HepG2 (cell line): ENCODE data around the gene SRBD1. TPM values are rescaled to one million over a fixed set of nuclear protein-coding genes. Genes with fewer than 3 reads are reported as not detected.

Experiments used
- ATM ChIP-seq: fragments of 450-650 bp; IDR thresholded peaks from 2 replicates; pipeline ENCODE4 v1.7.1; 2017; ENCODE audit warnings: mild to moderate bottlenecking, borderline replicate concordance
- CBX5 ChIP-seq: sonication (generic); formaldehyde crosslinking; IDR thresholded peaks from 2 replicates; pipeline ENCODE4 v1.4.0; 2020; ENCODE audit warnings: missing genetic modification reagents, borderline replicate concordance
- HDAC2 ChIP-seq: sonication (generic); formaldehyde crosslinking; IDR thresholded peaks from 2 replicates; pipeline ENCODE4 v1.4.0; 2020; ENCODE audit warnings: missing genetic modification reagents
- MBD4 ChIP-seq: IDR thresholded peaks from 2 replicates; pipeline ENCODE4 v1.6.1; 2012; ENCODE audit warnings: low read length, inconsistent platforms, borderline replicate concordance
- MED8 ChIP-seq: sonication (generic); formaldehyde crosslinking; IDR thresholded peaks from 2 replicates; pipeline ENCODE4 v1.8.1; 2023; ENCODE audit warnings: mild to moderate bottlenecking, missing genetic modification reagents; ENCODE audit not compliant: insufficient replicate concordance
- MTA1 ChIP-seq: sonication (generic); formaldehyde crosslinking; IDR thresholded peaks from 2 replicates; pipeline ENCODE4 v1.4.0; 2020; ENCODE audit warnings: missing genetic modification reagents, mild to moderate bottlenecking, borderline replicate concordance
- NCOA5 ChIP-seq: sonication (generic); formaldehyde crosslinking; IDR thresholded peaks from 2 replicates; pipeline ENCODE4 v1.4.0; 2020; ENCODE audit warnings: missing genetic modification reagents
- NFIB ChIP-seq: sonication (generic); formaldehyde crosslinking; IDR thresholded peaks from 2 replicates; pipeline ENCODE4 v1.9.0; 2021; ENCODE audit warnings: missing genetic modification reagents, mild to moderate bottlenecking, borderline replicate concordance
- NR2F6 ChIP-seq, 2 experiments: IDR thresholded peaks; 2 replicates each; pipeline ENCODE4 v1.6.1; 2016; ENCODE audit warnings: antibody characterized with exemption in 1 of 2, mild to moderate bottlenecking in 1 of 2
- PTBP1 ChIP-seq: fragments of 200-400 bp; formaldehyde crosslinking; IDR thresholded peaks from 2 replicates; pipeline ENCODE4 v1.6.1; 2018; ENCODE audit warnings: low read length, low read depth; ENCODE audit not compliant: poor library complexity, severe bottlenecking
- SMARCE1 ChIP-seq: fragments of 450-650 bp; IDR thresholded peaks from 2 replicates; pipeline ENCODE4 v1.6.1; 2017; ENCODE audit warnings: borderline replicate concordance
- SMYD3 ChIP-seq: sonication (generic); formaldehyde crosslinking; IDR thresholded peaks from 2 replicates; pipeline ENCODE4 v1.8.1; 2023; ENCODE audit warnings: mild to moderate bottlenecking, missing genetic modification reagents
- SP1 ChIP-seq, 2 experiments: fragments of 450-650 bp in 1 of 2; sonication (generic) in 1 of 2; formaldehyde crosslinking in 1 of 2; IDR thresholded peaks; 2 replicates each; pipeline versions ENCODE4 v1.4.0 to v1.6.1; 2016 to 2020; ENCODE audit warnings: missing genetic modification reagents in 1 of 2
- ZFP36L2 ChIP-seq: sonication (generic); formaldehyde crosslinking; IDR thresholded peaks from 2 replicates; pipeline ENCODE4 v1.4.0; 2020; ENCODE audit warnings: missing genetic modification reagents
- ZNF567 ChIP-seq: sonication (generic); formaldehyde crosslinking; IDR thresholded peaks from 2 replicates; pipeline ENCODE4 v1.8.1; 2023; ENCODE audit warnings: mild to moderate bottlenecking, missing genetic modification reagents, borderline replicate concordance
- ZNF816 ChIP-seq: sonication (generic); formaldehyde crosslinking; IDR thresholded peaks from 2 replicates; pipeline ENCODE4 v1.8.0; 2022; ENCODE audit warnings: missing genetic modification reagents, mild to moderate bottlenecking, borderline replicate concordance
- polyA plus RNA-seq, 8 experiments: library from polyadenylated mRNA; depleted of rRNA in 3 of 8; stranded (reverse) in 7 of 8; unstranded in 1 of 8; fragments of >200 nt; fragmentation: Illumina TruSeq in 4 of 8; extraction: Trizol in 4 of 8; gene quantifications; 2 replicates each; pipeline versions ENCODE4 v1.2.1 to v1.2.3, GENCODE V29; 2011 to 2016; ENCODE audit warnings: low read depth in 4 of 8, missing spikeins in 1 of 8, mixed read lengths in 1 of 8; ENCODE audit not compliant: insufficient read depth in 1 of 8
- total RNA-seq, 5 experiments: library from RNA; depleted of rRNA; stranded (reverse); fragments of >200 nt; fragmentation: Illumina TruSeq; extraction: Trizol; gene quantifications; 2 replicates each; pipeline ENCODE4 v1.2.3, GENCODE V29; 2016; ENCODE audit warnings: low read depth in 1 of 5
- TF ChIP-seq, protein P1 (sequence below): sonication (generic); formaldehyde crosslinking; IDR thresholded peaks from 2 replicates; pipeline ENCODE4 v1.4.0; 2020; ENCODE audit warnings: missing genetic modification reagents, borderline replicate concordance
- TF ChIP-seq, protein P2 (sequence below): sonication (generic); formaldehyde crosslinking; IDR thresholded peaks from 2 replicates; pipeline ENCODE4 v1.4.0; 2020; ENCODE audit warnings: missing genetic modification reagents
- TF ChIP-seq, protein P3 (sequence below): sonication (generic); formaldehyde crosslinking; IDR thresholded peaks from 2 replicates; pipeline ENCODE4 v1.5.1; 2020; ENCODE audit warnings: missing genetic modification reagents, mild to moderate bottlenecking, borderline replicate concordance
- TF ChIP-seq, protein P4 (sequence below): IDR thresholded peaks from 2 replicates; pipeline ENCODE4 v1.6.1; 2016; ENCODE audit warnings: control low read depth

Gene SRBD1
- total and polyA plus RNA-seq, 2 of the 13 experiments (the other 11 are each of a cell fraction or from before 2014, with no cell fraction given) = 3.2 to 23.9 TPM

DNA sequence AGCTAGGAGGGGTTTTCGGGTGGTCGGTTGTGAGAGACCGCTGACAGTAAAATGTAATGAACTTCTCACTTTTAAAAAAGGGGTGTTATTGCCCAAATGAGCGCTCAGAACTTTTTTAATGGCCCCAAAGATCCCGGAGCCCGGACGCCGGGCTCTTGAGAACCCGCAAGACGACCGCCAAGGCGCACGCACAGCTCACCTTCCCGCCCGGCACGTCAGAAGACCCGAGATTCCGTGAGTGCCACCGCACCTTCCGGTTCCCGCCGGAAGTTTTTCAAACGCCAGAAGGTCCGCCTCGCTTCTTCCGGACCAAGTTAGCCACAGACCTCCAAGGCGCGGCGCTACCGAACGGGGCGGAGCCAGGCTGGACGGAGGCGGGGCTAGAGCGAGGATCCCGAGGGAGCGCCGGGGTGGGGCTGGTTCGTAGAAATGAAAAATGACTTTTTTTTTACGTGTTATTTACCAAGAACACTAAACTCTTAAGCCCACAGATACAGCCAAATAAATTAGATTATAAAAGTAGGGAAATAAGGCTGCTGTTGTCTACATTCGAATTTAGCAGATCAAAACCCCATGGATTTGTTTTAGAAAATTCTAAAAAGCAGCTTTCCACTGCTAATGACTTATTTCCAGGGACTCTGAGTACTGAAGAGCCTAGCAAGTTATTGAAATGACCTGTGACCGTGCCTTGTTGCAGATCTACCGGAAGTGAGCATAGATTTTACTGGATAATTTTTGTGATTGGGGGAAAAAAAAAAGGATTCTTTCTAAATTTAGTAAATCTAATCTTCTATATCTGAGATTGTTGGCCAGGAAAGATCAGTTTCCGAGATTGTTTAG is at the start of gene SRBD1 (continued):
- peak; percentile 32; the same call in 1 of the 2 replicates for TF ChIP-seq HDAC2 (CRISPR knock-in tag)
- no peak for TF ChIP-seq ATM
- no peak for TF ChIP-seq SP1 (IDR thresholded peaks at IDR 0.05)
- TF ChIP-seq SP1 (CRISPR knock-in tag; IDR thresholded peaks at IDR 0.05) = peak; percentile 84
- no peak for TF ChIP-seq MBD4
- TF ChIP-seq, protein P1, sequence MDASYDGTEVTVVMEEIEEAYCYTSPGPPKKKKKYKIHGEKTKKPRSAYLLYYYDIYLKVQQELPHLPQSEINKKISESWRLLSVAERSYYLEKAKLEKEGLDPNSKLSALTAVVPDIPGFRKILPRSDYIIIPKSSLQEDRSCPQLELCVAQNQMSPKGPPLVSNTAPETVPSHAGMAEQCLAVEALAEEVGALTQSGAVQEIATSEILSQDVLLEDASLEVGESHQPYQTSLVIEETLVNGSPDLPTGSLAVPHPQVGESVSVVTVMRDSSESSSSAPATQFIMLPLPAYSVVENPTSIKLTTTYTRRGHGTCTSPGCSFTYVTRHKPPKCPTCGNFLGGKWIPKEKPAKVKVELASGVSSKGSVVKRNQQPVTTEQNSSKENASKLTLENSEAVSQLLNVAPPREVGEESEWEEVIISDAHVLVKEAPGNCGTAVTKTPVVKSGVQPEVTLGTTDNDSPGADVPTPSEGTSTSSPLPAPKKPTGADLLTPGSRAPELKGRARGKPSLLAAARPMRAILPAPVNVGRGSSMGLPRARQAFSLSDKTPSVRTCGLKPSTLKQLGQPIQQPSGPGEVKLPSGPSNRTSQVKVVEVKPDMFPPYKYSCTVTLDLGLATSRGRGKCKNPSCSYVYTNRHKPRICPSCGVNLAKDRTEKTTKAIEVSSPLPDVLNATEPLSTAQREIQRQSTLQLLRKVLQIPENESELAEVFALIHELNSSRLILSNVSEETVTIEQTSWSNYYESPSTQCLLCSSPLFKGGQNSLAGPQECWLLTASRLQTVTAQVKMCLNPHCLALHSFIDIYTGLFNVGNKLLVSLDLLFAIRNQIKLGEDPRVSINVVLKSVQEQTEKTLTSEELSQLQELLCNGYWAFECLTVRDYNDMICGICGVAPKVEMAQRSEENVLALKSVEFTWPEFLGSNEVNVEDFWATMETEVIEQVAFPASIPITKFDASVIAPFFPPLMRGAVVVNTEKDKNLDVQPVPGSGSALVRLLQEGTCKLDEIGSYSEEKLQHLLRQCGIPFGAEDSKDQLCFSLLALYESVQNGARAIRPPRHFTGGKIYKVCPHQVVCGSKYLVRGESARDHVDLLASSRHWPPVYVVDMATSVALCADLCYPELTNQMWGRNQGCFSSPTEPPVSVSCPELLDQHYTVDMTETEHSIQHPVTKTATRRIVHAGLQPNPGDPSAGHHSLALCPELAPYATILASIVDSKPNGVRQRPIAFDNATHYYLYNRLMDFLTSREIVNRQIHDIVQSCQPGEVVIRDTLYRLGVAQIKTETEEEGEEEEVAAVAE = no peak
- TF ChIP-seq NR2F6 (IDR thresholded peaks at IDR 0.05) = no peak
- TF ChIP-seq NR2F6 (CRISPR knock-in tag; IDR thresholded peaks at IDR 0.05) = no peak
- no peak for TF ChIP-seq SMARCE1
- TF ChIP-seq MTA1 (CRISPR knock-in tag) = peak; percentile 57; the same call in 1 of the 2 replicates
- no peak for TF ChIP-seq NFIB (CRISPR knock-in tag)
- no peak; the same call in 1 of the 2 replicates for TF ChIP-seq ZNF567
- TF ChIP-seq, protein P2, sequence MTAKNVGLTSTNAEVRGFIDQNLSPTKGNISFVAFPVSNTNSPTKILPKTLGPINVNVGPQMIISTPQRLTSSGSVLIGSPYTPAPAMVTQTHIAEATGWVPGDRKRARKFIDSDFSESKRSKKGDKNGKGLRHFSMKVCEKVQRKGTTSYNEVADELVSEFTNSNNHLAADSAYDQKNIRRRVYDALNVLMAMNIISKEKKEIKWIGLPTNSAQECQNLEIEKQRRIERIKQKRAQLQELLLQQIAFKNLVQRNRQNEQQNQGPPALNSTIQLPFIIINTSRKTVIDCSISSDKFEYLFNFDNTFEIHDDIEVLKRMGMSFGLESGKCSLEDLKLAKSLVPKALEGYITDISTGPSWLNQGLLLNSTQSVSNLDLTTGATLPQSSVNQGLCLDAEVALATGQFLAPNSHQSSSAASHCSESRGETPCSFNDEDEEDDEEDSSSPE (CRISPR knock-in tag) = peak; percentile 94
- peak; percentile 68; the same call in 1 of the 2 replicates for TF ChIP-seq ZNF816 (CRISPR knock-in tag)
- TF ChIP-seq SMYD3 = no peak
- TF ChIP-seq CBX5 (CRISPR knock-in tag) = peak; percentile 64; the same call in 1 of the 2 replicates
- no peak for TF ChIP-seq PTBP1
- no peak for TF ChIP-seq ZFP36L2 (CRISPR knock-in tag)
- no peak for TF ChIP-seq MED8
- TF ChIP-seq, protein P3, sequence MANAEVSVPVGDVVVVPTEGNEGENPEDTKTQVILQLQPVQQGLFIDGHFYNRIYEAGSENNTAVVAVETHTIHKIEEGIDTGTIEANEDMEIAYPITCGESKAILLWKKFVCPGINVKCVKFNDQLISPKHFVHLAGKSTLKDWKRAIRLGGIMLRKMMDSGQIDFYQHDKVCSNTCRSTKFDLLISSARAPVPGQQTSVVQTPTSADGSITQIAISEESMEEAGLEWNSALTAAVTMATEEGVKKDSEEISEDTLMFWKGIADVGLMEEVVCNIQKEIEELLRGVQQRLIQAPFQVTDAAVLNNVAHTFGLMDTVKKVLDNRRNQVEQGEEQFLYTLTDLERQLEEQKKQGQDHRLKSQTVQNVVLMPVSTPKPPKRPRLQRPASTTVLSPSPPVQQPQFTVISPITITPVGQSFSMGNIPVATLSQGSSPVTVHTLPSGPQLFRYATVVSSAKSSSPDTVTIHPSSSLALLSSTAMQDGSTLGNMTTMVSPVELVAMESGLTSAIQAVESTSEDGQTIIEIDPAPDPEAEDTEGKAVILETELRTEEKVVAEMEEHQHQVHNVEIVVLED (CRISPR knock-in tag) = peak; percentile 70; the same call in 1 of the 2 replicates
- TF ChIP-seq, protein P4, sequence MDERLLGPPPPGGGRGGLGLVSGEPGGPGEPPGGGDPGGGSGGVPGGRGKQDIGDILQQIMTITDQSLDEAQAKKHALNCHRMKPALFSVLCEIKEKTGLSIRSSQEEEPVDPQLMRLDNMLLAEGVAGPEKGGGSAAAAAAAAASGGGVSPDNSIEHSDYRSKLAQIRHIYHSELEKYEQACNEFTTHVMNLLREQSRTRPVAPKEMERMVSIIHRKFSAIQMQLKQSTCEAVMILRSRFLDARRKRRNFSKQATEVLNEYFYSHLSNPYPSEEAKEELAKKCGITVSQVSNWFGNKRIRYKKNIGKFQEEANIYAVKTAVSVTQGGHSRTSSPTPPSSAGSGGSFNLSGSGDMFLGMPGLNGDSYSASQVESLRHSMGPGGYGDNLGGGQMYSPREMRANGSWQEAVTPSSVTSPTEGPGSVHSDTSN (CRISPR knock-in tag) = no peak
- no peak for TF ChIP-seq NCOA5
